DOHH2 (cell line): ENCODE results near the gene RIC1.
"Not testable (repeated sequence)": the region's sequence is repeated elsewhere in the genome, so short reads cannot be mapped to it uniquely, and the experiment has no call there.

Source experiments
- H3F3A ChIP-seq: fragments of 200-600 bp; sonication (generic), shearing (Covaris generic); 2 replicates; pipeline ENCODE4 v1.6.0; 2016; ENCODE audit warnings: antibody characterized with exemption, mild to moderate bottlenecking; ENCODE audit not compliant: control insufficient read depth, insufficient read depth
- H3K27ac ChIP-seq: fragments of 200-600 bp; sonication (generic); 2 replicates; pipeline ENCODE4 v1.5.1; 2014; ENCODE audit warnings: low read depth, mild to moderate bottlenecking, low read length, moderate library complexity
- H3K27me3 ChIP-seq: fragments of 200-600 bp; sonication (generic); 2 replicates; pipeline ENCODE4 v1.6.1; 2014; ENCODE audit warnings: mild to moderate bottlenecking, low read length, mixed read lengths; ENCODE audit not compliant: control insufficient read depth
- H3K36me3 ChIP-seq: fragments of 200-600 bp; sonication (generic); 2 replicates; pipeline ENCODE4 v1.6.1; 2014; ENCODE audit warnings: mild to moderate bottlenecking, low read length, moderate library complexity, mixed read lengths; ENCODE audit not compliant: control insufficient read depth
- H3K4me1 ChIP-seq: fragments of 200-600 bp; sonication (generic); 2 replicates; pipeline ENCODE4 v1.6.1; 2014; ENCODE audit warnings: mild to moderate bottlenecking, low read length, mixed read lengths; ENCODE audit not compliant: control insufficient read depth
- H3K4me2 ChIP-seq: fragments of 200-600 bp; sonication (generic); 2 replicates; pipeline ENCODE4 v1.6.0; 2014; ENCODE audit warnings: mild to moderate bottlenecking, low read length, moderate library complexity
- H3K4me3 ChIP-seq: fragments of 200-600 bp; sonication (generic); 2 replicates; pipeline ENCODE4 v1.5.1; 2014; ENCODE audit warnings: mild to moderate bottlenecking, low read length, mixed read lengths
- H3K79me2 ChIP-seq: fragments of 200-600 bp; sonication (generic); 2 replicates; pipeline ENCODE4 v1.6.1; 2014; ENCODE audit warnings: mild to moderate bottlenecking, low read length, mixed read lengths; ENCODE audit not compliant: control insufficient read depth
- H3K9me2 ChIP-seq: fragments of 200-600 bp; sonication (generic); replicated peaks from 2 replicates; pipeline ENCODE4 v1.6.1; 2014; ENCODE audit warnings: mild to moderate bottlenecking, low read length, mixed read lengths; ENCODE audit not compliant: control insufficient read depth
- H3K9me3 ChIP-seq: fragments of 200-600 bp; sonication (generic); 2 replicates; pipeline ENCODE4 v1.6.1; 2014; ENCODE audit warnings: antibody characterized with exemption, low read length, mixed read lengths; ENCODE audit not compliant: control insufficient read depth, insufficient read depth
- H4K20me1 ChIP-seq: fragments of 200-600 bp; sonication (generic); 2 replicates; pipeline ENCODE4 v1.6.0; 2014; ENCODE audit warnings: low read depth, mild to moderate bottlenecking, antibody characterized with exemption, low read length, moderate library complexity; ENCODE audit not compliant: control insufficient read depth, insufficient read depth
- EZH2phosphoT487 ChIP-seq: fragments of 200-600 bp; sonication (generic); IDR thresholded peaks from 2 replicates; pipeline ENCODE4 v1.6.1; 2017; ENCODE audit warnings: borderline replicate concordance, mild to moderate bottlenecking, antibody characterized with exemption, low read length, moderate library complexity, mixed read lengths
- TF ChIP-seq, protein P1 (sequence below): fragments of 200-600 bp; sonication (generic); IDR thresholded peaks from one replicate; pipeline ENCODE4 v1.5.1; 2014; ENCODE audit warnings: antibody characterized with exemption, mild to moderate bottlenecking, low read depth, low read length; ENCODE audit not compliant: poor library complexity, severe bottlenecking

RIC1 gene

DNA sequence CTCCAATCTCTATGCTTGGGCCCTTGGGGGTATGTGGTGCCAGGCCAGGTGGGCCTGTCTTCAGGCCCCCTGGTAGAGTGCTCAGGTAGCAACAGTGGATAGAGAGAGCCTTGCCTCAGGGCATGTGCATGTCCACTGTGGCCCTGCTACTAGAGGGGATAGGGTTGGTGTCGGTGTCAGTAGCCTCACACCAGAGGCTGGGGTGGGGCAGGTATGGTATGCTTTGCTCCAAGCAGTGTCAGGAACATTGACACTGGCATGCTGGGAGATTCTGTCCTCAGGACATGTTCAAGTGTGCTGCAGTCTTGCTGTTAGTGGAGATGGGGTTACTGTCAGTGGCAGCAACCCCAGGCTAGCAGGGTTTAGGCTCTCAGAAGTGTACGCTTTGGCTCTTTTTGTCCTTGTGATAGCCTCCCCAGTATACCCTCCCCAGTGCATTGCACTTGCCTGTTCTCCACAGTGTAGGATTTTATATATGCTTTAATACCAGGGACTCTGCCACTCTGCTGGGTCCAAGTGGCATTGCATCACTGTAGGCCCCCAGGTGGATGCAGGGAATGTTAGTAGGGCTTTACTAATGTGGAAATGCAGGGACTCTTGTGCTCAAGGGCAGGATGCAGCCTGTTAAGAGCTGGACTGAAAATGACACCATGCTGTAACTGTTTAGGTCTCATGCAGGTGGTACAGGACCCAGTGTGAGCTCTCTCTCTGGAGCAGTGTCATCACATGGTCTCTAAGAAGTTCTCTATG is 21.6 kb downstream of the RIC1 start:
- Histone ChIP-seq H3K9me2 (no peaks in the 10 kb centered on the region), H3K4me1 (peaks cover 7% of the 10 kb centered on the region; the same call in 1 of the 2 replicates), H3K79me2 (peaks cover 100% of the 10 kb centered on the region), H3K4me2 (no peak overlapping the region), H3K27me3 (no peaks in the 10 kb centered on the region), H4K20me1 (peaks cover 4% of the 10 kb centered on the region; the same call in 1 of the 2 replicates), H3K36me3 (peaks cover 59% of the 10 kb centered on the region), H3K27ac (no peak overlapping the region), H3K9me3 (peaks cover 56% of the 10 kb centered on the region; the same call in 1 of the 2 replicates), H3F3A (0 out of 2 replicates have a peak, but pooled peaks cover 3% of the 10 kb centered on the region), H3K4me3 (no peak overlapping the region)
- TF ChIP-seq EZH2phosphoT487 = no peak
- TF ChIP-seq, protein P1, sequence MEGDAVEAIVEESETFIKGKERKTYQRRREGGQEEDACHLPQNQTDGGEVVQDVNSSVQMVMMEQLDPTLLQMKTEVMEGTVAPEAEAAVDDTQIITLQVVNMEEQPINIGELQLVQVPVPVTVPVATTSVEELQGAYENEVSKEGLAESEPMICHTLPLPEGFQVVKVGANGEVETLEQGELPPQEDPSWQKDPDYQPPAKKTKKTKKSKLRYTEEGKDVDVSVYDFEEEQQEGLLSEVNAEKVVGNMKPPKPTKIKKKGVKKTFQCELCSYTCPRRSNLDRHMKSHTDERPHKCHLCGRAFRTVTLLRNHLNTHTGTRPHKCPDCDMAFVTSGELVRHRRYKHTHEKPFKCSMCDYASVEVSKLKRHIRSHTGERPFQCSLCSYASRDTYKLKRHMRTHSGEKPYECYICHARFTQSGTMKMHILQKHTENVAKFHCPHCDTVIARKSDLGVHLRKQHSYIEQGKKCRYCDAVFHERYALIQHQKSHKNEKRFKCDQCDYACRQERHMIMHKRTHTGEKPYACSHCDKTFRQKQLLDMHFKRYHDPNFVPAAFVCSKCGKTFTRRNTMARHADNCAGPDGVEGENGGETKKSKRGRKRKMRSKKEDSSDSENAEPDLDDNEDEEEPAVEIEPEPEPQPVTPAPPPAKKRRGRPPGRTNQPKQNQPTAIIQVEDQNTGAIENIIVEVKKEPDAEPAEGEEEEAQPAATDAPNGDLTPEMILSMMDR = no peak

DNA sequence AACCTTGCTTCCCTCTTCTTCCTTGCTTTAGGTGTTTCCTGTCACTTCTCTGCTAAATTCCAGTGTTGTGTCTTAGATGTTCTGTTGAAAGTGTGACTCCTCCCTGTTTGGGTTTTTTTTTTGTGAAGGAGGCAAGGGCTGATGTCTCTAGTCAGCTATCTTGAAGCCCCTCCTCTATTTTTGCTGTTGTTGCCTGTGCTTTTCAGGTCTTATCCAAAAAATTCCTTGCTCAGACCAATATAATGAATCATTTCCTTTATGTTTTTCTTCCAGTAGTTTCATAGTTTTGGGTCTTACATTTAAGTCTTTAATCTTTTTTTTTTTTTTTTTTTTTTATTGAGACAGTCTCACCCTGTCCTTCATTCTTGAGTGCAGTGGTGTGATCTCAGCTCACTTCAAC is 22.3 kb downstream of the RIC1 start:
- peaks cover 100% of the 10 kb centered on the region for H3K79me2 ChIP-seq
- no peak overlapping the region for H3K4me3 ChIP-seq
- H4K20me1 ChIP-seq = no peaks in the 10 kb centered on the region; the same call in 1 of the 2 replicates

DNA sequence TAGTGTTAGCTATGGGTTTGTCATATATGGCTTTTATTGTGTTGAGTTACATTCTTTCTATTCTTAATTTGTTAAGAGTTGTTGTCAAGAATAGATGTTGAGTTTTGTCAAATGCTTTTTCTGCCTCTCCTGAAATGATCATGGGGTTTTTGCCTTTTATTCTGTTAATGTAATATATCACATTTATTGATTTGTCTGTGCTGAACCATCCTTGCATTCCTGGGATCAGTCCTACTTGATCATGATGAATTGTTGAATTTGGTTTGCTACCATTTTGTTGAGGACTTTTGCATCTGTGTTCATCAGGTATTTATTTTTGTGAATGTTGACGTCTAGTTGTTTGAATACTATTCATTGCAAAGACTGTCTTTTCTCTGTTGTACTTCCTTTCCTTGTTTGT is 23.9 kb downstream of the RIC1 start:
- no peak overlapping the region for H3K4me3 ChIP-seq
- peaks cover 100% of the 10 kb centered on the region for H3K79me2 ChIP-seq
- peaks cover 47% of the 10 kb centered on the region; the same call in 1 of the 2 replicates for H3K9me3 ChIP-seq
- H4K20me1 ChIP-seq = no peaks in the 10 kb centered on the region; the same call in 1 of the 2 replicates
- H3K4me1 ChIP-seq = no peaks in the 10 kb centered on the region
- no peak overlapping the region for H3K4me2 ChIP-seq
- no peaks in the 10 kb centered on the region for H3F3A ChIP-seq
- H3K27ac ChIP-seq = no peak overlapping the region
- TF ChIP-seq, protein P1 = no peak
- no peak for TF ChIP-seq EZH2phosphoT487
- H3K27me3 ChIP-seq = no peaks in the 10 kb centered on the region
- H3K9me2 ChIP-seq = no peaks in the 10 kb centered on the region
- H3K36me3 ChIP-seq = peaks cover 59% of the 10 kb centered on the region

More for the DNA sequence above, 22.3 kb downstream of the RIC1 start:
- Histone ChIP-seq H3K36me3 (peaks cover 57% of the 10 kb centered on the region), H3K9me2 (no peaks in the 10 kb centered on the region), H3K27ac (no peak overlapping the region), H3K4me1 (peaks cover 3% of the 10 kb centered on the region; the same call in 1 of the 2 replicates), H3K27me3 (no peaks in the 10 kb centered on the region), H3K4me2 (no peak overlapping the region), H3K9me3 (peaks cover 56% of the 10 kb centered on the region; the same call in 1 of the 2 replicates), H3F3A (0 out of 2 replicates have a peak, but pooled peaks cover 3% of the 10 kb centered on the region)
- TF ChIP-seq EZH2phosphoT487 = no peak
- TF ChIP-seq, protein P1 = no peak

DNA sequence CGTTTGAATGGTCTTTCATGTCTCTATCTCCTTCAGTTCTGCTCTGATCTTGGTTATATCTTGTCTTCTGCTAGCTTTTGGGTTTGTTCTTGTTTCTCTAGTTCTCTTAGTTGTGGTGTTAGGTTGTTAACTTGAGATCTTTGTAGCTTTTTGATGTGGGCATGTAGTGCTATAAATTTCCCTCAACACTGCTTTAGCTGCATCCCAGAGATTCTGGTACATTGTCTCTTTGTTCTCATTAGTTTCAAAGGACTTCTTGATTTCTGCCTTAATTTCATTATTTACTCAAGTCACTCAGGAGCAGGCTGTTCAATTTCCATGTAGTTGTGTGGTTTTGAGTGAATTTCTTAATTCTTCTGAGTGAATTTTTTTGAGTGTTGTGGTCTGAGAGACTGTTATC is 33.9 kb downstream of the RIC1 start:
- H3K36me3 ChIP-seq = peaks cover 90% of the 10 kb centered on the region

More for the DNA sequence above, 33.9 kb downstream of the RIC1 start:
- peaks cover 100% of the 10 kb centered on the region for H3K79me2 ChIP-seq
- H4K20me1 ChIP-seq, H3K4me2 ChIP-seq, H3K4me1 ChIP-seq, H3K9me2 ChIP-seq, H3K27me3 ChIP-seq, H3K27ac ChIP-seq, H3K9me3 ChIP-seq, H3F3A ChIP-seq, H3K4me3 ChIP-seq: not testable (repeated sequence)
